Bronchial epithelial cell (primary cell): Measurements from ENCODE around the gene MZB1. TPM values are rescaled to one million over a fixed set of nuclear protein-coding genes. Genes with fewer than 3 reads are reported as not detected.

Source experiments
- DNase-seq: peaks from one replicate; pipeline ENCODE4 v3.0.0-alpha.2; 2010; ENCODE audit warnings: low read depth
- FAIRE-seq: peaks from 2 replicates; lab custom pipeline; 2011; peaks lifted over from hg19 to GRCh38; lab: Jason Lieb, UNC
- H3K27me3 ChIP-seq: 2 replicates; pipeline ENCODE4 v1.5.1; 2011; ENCODE audit warnings: low read length; ENCODE audit not compliant: control insufficient read depth, insufficient read depth
- H3K36me3 ChIP-seq: 2 replicates; pipeline ENCODE4 v1.5.1; 2011; ENCODE audit warnings: low read length; ENCODE audit not compliant: control insufficient read depth, insufficient read depth
- H3K4me3 ChIP-seq: 2 replicates; pipeline ENCODE4 v1.5.1; 2011; ENCODE audit warnings: mild to moderate bottlenecking, low read depth, low read length, control low read depth
- total RNA-seq: library from RNA; depleted of rRNA; stranded (reverse); fragments of >200 nt; gene quantifications from 2 replicates; pipeline ENCODE4 v1.2.1, GENCODE V29; 2014
- TF ChIP-seq, protein P1 (sequence below): IDR thresholded peaks from 2 replicates; pipeline ENCODE4 v1.5.1; 2011; ENCODE audit warnings: mild to moderate bottlenecking, moderate library complexity, low read length, control low read depth, inconsistent platforms; ENCODE audit not compliant: insufficient read depth, severe bottlenecking

Gene MZB1
- total RNA-seq, 1 donor from 2014 or later: not detected

DNA sequence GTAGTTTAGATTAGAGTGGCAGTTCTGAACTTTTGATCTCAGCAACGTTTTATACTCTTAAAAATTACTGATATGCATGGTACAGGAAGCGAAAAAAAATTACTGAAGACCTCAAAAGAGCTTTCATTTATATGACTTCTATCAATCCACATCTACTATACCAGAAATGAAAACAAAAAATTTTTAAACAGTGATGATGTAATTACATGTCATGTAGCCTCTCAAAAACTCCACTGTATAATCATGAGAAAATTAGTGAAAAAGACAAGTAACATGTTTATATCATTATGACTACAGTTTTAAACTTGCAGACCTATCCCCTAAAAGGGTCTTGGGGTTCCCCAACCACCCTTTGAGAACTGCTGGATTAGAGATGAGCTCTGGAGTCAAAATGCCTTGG lies 40.3 kb upstream of the MZB1 start:
- H3K36me3 ChIP-seq: no peaks in the 10 kb centered on the region
- no peaks in the 10 kb centered on the region for H3K27me3 ChIP-seq
- no peak for FAIRE-seq
- TF ChIP-seq, protein P1, sequence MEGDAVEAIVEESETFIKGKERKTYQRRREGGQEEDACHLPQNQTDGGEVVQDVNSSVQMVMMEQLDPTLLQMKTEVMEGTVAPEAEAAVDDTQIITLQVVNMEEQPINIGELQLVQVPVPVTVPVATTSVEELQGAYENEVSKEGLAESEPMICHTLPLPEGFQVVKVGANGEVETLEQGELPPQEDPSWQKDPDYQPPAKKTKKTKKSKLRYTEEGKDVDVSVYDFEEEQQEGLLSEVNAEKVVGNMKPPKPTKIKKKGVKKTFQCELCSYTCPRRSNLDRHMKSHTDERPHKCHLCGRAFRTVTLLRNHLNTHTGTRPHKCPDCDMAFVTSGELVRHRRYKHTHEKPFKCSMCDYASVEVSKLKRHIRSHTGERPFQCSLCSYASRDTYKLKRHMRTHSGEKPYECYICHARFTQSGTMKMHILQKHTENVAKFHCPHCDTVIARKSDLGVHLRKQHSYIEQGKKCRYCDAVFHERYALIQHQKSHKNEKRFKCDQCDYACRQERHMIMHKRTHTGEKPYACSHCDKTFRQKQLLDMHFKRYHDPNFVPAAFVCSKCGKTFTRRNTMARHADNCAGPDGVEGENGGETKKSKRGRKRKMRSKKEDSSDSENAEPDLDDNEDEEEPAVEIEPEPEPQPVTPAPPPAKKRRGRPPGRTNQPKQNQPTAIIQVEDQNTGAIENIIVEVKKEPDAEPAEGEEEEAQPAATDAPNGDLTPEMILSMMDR: no peak
- no peak for DNase-seq
- no peak overlapping the region for H3K4me3 ChIP-seq

DNA sequence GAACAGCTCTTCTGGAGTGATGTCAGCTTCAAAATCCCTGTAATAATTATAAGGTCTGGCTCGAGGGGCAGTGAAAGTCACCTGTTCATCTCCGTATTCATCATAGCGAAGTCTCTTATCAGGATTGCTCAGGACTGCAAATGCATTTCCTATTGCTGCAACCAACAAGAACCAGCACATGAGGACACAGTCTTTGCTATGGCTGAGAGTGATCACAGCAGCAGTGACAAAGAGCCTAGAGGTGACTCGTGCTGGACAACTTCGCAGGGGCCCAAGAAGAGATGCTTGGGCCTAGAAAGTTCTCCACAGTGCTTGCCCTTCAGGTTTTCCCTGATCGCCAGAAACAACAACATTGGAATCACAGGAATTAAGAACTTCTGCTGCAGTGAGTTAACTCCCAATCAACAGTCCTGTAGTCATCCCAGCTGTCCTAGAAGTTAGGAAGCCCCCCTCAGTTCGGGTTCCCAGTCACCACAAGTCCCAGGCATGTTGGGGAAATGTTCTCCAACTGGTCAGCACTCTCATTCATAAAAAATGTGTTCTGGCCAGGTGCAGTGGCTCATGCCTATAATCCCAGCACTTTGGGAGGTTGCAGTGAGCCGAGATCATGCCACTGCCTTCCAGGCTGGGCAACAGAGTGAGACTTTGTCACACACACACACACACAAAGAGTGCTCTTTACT lies 36.6 kb upstream of the MZB1 start:
- no peaks in the 10 kb centered on the region for H3K27me3 ChIP-seq
- peak; percentile 36 for DNase-seq
- no peak overlapping the region for H3K4me3 ChIP-seq
- FAIRE-seq: no peak
- TF ChIP-seq, protein P1: no peak
- H3K36me3 ChIP-seq: no peaks in the 10 kb centered on the region

DNA sequence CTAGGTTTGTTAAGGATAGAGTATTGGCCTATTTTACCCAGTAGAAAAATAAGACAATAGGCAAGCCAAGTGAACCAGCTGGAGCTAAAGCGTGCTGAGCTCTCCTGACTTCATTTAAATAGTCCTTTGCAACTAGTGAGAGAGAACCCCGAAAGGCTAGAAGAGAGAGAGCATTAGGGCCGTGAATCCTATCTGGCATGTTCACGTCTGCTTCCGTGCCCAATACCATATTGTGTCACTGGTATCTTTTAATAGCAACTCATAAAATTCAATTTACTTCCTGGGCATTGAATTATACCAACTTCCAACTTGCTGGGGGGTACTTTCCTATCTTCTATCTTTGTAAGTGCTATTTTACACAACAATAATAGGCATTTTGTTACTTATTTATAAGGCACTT lies 35.8 kb upstream of the MZB1 start:
- H3K27me3 ChIP-seq: no peaks in the 10 kb centered on the region
- no peaks in the 10 kb centered on the region for H3K36me3 ChIP-seq
- TF ChIP-seq, protein P1: no peak
- FAIRE-seq (no peak), DNase-seq (no peak)
- H3K4me3 ChIP-seq: no peak overlapping the region

DNA sequence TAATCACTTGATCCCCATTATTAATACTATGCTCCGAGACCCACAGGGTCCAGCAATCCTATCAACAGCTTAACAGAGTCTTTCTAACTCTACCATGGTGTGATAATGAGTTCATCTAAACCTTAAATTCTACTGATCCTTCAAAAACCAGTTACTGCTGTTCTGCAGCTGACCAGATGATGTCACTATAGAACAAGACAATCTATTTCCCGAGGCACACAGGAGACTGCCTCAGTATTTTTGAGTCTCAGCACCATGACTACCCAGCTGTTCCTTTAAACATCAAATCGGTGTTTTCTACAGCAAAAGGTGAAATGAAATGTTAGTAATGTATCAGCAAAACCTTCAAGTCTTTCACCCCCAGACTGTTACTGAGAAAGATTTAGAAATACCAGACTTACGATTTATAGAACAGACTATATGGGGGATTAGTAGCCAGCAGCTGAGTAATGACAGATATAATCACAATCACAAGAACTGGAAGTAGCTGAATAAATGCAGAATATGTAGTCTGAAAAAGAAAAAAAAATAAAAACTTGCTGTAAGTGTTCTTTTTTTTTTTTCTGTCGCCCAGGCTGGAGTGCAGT lies 32.7 kb upstream of the MZB1 start:
- Histone ChIP-seq H3K27me3 (no peaks in the 10 kb centered on the region), H3K4me3 (no peak overlapping the region), H3K36me3 (no peaks in the 10 kb centered on the region)
- TF ChIP-seq, protein P1: peak; percentile 71
- FAIRE-seq: no peak
- peak; percentile 70 for DNase-seq

DNA sequence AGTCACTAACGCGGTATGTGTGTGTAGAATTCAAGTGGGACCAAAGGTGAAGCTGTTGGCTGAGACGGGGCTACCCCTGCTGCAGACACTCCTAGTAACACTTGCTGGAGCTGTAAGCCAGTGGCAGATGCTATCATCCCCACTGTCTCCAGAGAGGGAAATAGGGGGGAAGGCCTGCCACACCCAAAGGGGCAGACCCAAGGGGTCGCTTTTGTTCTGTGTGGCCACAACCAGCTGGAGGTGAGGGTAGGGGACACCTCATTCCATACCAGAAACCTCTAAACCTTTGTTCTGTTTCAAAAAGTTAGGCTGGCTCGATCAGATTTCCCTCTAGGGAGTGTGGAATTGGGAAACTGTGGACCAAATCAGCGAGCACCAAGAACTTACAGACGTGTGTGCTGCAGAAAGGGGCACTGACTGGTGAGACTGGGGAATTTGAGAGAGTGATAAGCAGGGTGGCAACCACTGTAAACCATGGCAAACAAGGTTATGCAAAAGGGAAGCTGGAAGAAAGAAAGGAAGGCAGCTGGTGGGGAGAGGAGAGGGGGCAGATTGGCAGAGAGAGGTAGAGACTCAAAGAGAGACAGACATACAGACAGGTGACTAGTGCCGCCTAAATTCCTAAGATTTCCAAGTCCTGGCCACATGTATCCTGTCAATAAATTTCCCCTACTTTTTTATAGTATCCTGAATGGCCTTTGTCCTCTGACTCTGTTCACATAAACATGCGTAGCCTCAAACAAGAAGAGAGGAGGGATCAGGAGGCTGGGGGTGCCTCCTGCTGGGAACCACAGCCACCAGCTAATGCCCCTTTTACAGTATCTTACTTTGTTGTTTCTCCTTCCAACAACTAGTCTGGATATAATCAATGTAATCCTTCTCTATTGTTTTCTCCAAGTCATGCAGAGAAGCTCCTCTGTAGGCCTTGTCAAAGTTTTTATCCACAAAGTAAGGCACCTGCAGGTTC lies 29.8 kb upstream of the MZB1 start:
- TF ChIP-seq, protein P1: no peak
- DNase-seq: no peak
- no peak overlapping the region for H3K4me3 ChIP-seq
- FAIRE-seq: no peak
- H3K36me3 ChIP-seq: no peaks in the 10 kb centered on the region
- H3K27me3 ChIP-seq: no peaks in the 10 kb centered on the region
